H1 (cell line): ENCODE results near the gene DSCAM. TPM values are rescaled to one million over a fixed set of nuclear protein-coding genes. Genes with fewer than 3 reads are reported as not detected.

Experiments
- CTCF ChIA-PET: fragments of 300-600 bp; sonication (Branson Sonifier 250); formaldehyde crosslinking; loops from one replicate; lab custom pipeline; 2021; ENCODE audit not compliant: partially characterized antibody; lab: Charles Lee
- POLR2A ChIA-PET: fragments of 300-600 bp; sonication (Branson Sonifier 250); formaldehyde crosslinking; loops from one replicate; lab custom pipeline; 2021; ENCODE audit warnings: inconsistent platforms; ENCODE audit not compliant: partially characterized antibody; lab: Charles Lee
- DNase-seq, 2 experiments: peaks; one replicate each; pipeline versions ENCODE4 v3.0.0 to v3.0.0-alpha.2; 2010 to 2022; ENCODE audit warnings: low spot score in 2 of 2, low read depth in 1 of 2, mixed read lengths in 1 of 2
- FAIRE-seq: peaks from 2 replicates; lab custom pipeline; 2011; peaks lifted over from hg19 to GRCh38; lab: Jason Lieb, UNC
- H2AFZ ChIP-seq: 2 replicates; pipeline ENCODE4 v1.8.1; 2012; ENCODE audit warnings: low read length, inconsistent platforms
- H2AK5ac ChIP-seq: 2 replicates; pipeline ENCODE4 v1.6.1; 2013; ENCODE audit warnings: low read depth, low read length
- H2BK120ac ChIP-seq: replicated peaks from 2 replicates; pipeline ENCODE3; 2013; ENCODE audit warnings: low read depth, low read length, inconsistent platforms
- H2BK12ac ChIP-seq: 2 replicates; pipeline ENCODE4 v1.6.1; 2013; ENCODE audit warnings: low read depth, low read length
- H2BK15ac ChIP-seq: 2 replicates; pipeline ENCODE4 v1.6.1; 2013; ENCODE audit warnings: low read length
- H2BK20ac ChIP-seq: 2 replicates; pipeline ENCODE4 v1.6.1; 2013; ENCODE audit warnings: low read length
- H2BK5ac ChIP-seq: 2 replicates; pipeline ENCODE4 v1.6.1; 2013; ENCODE audit warnings: low read depth, low read length
- H3K14ac ChIP-seq: 2 replicates; pipeline ENCODE4 v1.6.1; 2013; ENCODE audit warnings: inconsistent platforms; ENCODE audit not compliant: insufficient read length
- H3K18ac ChIP-seq: 2 replicates; pipeline ENCODE4 v1.6.1; 2013; ENCODE audit warnings: low read length; ENCODE audit errors: extremely low read depth
- H3K23ac ChIP-seq: 2 replicates; pipeline ENCODE4 v1.6.1; 2013; ENCODE audit warnings: inconsistent platforms; ENCODE audit not compliant: insufficient read length
- H3K23me2 ChIP-seq: 2 replicates; pipeline ENCODE4 v1.6.1; 2013; ENCODE audit warnings: low read depth, low read length
- H3K27ac ChIP-seq: 2 replicates; pipeline ENCODE4 v1.6.1; 2011; ENCODE audit warnings: low read depth, low read length, inconsistent platforms
- H3K27me3 ChIP-seq, 4 experiments: replicated peaks in 1 of 4; 1 replicate in 1 of 4; 2 replicates in 3 of 4; pipeline versions ENCODE4 v1.6.1 to v1.8.1; 2011 to 2013; ENCODE audit warnings: low read length in 3 of 4, mild to moderate bottlenecking in 3 of 4, inconsistent platforms in 2 of 4, mixed read lengths in 2 of 4, moderate library complexity in 1 of 4; ENCODE audit not compliant: control insufficient read depth in 3 of 4, insufficient read depth in 3 of 4; ENCODE audit errors: extremely low read depth in 1 of 4
- H3K36me3 ChIP-seq, 4 experiments: 2 replicates each; pipeline versions ENCODE4 v1.6.1 to v1.8.1; 2011 to 2013; ENCODE audit warnings: mild to moderate bottlenecking in 4 of 4, low read length in 3 of 4, moderate library complexity in 2 of 4, control low read depth in 1 of 4, inconsistent platforms in 1 of 4; ENCODE audit not compliant: insufficient read depth in 4 of 4, control insufficient read depth in 2 of 4
- H3K4ac ChIP-seq: replicated peaks from 2 replicates; pipeline ENCODE3; 2013; ENCODE audit warnings: low read length, low read depth, mixed read lengths, inconsistent platforms; ENCODE audit not compliant: insufficient read length
- H3K4me1 ChIP-seq, 4 experiments: replicated peaks in 1 of 4; 1 replicate in 1 of 4; 2 replicates in 3 of 4; pipeline versions ENCODE4 v1.6.1 to v1.8.1; 2011 to 2013; ENCODE audit warnings: low read length in 3 of 4, inconsistent platforms in 2 of 4, mixed read lengths in 1 of 4; ENCODE audit not compliant: insufficient read depth in 4 of 4, control insufficient read depth in 3 of 4
- H3K4me2 ChIP-seq, 2 experiments: 2 replicates each; pipeline versions ENCODE4 v1.6.1 to v1.8.1; 2011 to 2013; ENCODE audit warnings: low read depth in 2 of 2, low read length in 2 of 2, control low read depth in 1 of 2, inconsistent platforms in 1 of 2, mild to moderate bottlenecking in 1 of 2; ENCODE audit not compliant: insufficient read depth in 1 of 2
- H3K4me3 ChIP-seq, 4 experiments: fragments of 200-600, 300-600 bp in 1 of 4; sonication (generic), shearing (Covaris generic), sonication (Bioruptor Twin) in 1 of 4; 2 replicates each; pipeline versions ENCODE4 v1.5.1 to v1.8.1; 2011 to 2016; ENCODE audit warnings: low read length in 4 of 4, low read depth in 3 of 4, control low read depth in 2 of 4, inconsistent platforms in 2 of 4, mild to moderate bottlenecking in 2 of 4, mixed read lengths in 1 of 4, moderate library complexity in 1 of 4; ENCODE audit not compliant: insufficient read depth in 2 of 4; ENCODE audit errors: extremely low read depth in 1 of 4
- H3K56ac ChIP-seq: replicated peaks from 2 replicates; pipeline ENCODE3; 2013; ENCODE audit warnings: low read depth, mild to moderate bottlenecking, mixed read lengths, low read length, inconsistent platforms; ENCODE audit not compliant: insufficient read length
- H3K79me1 ChIP-seq: 2 replicates; pipeline ENCODE4 v1.6.1; 2013; ENCODE audit warnings: low read depth, low read length, control low read depth
- H3K79me2 ChIP-seq, 2 experiments: 2 replicates each; pipeline versions ENCODE4 v1.6.1 to v1.8.1; 2012 to 2013; ENCODE audit warnings: low read length in 2 of 2, mild to moderate bottlenecking in 2 of 2, inconsistent platforms in 1 of 2; ENCODE audit not compliant: insufficient read depth in 2 of 2, control insufficient read depth in 1 of 2
- H3K9ac ChIP-seq, 4 experiments: replicated peaks in 1 of 4; 1 replicate in 1 of 4; 2 replicates in 3 of 4; pipeline versions ENCODE4 v1.6.1 to v1.8.1; 2011 to 2013; ENCODE audit warnings: low read depth in 3 of 4, low read length in 3 of 4, control low read depth in 2 of 4, mild to moderate bottlenecking in 2 of 4, moderate library complexity in 2 of 4, inconsistent platforms in 1 of 4; ENCODE audit errors: extremely low read depth in 1 of 4
- H3K9me3 ChIP-seq, 2 experiments: 2 replicates each; pipeline versions ENCODE4 v1.6.1 to v1.8.1; 2012 to 2013; ENCODE audit warnings: mild to moderate bottlenecking in 2 of 2, moderate library complexity in 2 of 2, control low read depth in 1 of 2, inconsistent platforms in 1 of 2, low read depth in 1 of 2, low read length in 1 of 2, mixed read lengths in 1 of 2; ENCODE audit not compliant: insufficient read depth in 2 of 2
- H4K20me1 ChIP-seq, 2 experiments: replicated peaks in 1 of 2; 2 replicates each; pipeline versions ENCODE3 to v1.8.1; 2011 to 2013; ENCODE audit warnings: inconsistent platforms in 2 of 2, low read length in 2 of 2, mild to moderate bottlenecking in 1 of 2; ENCODE audit not compliant: insufficient read depth in 2 of 2, control insufficient read depth in 1 of 2
- H4K5ac ChIP-seq: 2 replicates; pipeline ENCODE4 v1.6.1; 2013; ENCODE audit warnings: low read length, low read depth, mixed read lengths, inconsistent platforms; ENCODE audit not compliant: insufficient read length
- H4K8ac ChIP-seq: 2 replicates; pipeline ENCODE4 v1.8.0; 2013; ENCODE audit warnings: mild to moderate bottlenecking, moderate library complexity, low read length, inconsistent platforms; ENCODE audit not compliant: insufficient read depth; ENCODE audit errors: extremely low read depth
- H4K91ac ChIP-seq: replicated peaks from 2 replicates; pipeline ENCODE3; 2013; ENCODE audit warnings: low read length, mixed read lengths, inconsistent platforms; ENCODE audit not compliant: insufficient read length
- EP300 ChIP-seq, 2 experiments: IDR thresholded peaks; 1 replicate in 1 of 2; 2 replicates in 1 of 2; pipeline ENCODE4 v1.6.1; 2011 to 2012; ENCODE audit warnings: low read depth in 2 of 2, low read length in 2 of 2, mild to moderate bottlenecking in 2 of 2, borderline replicate concordance in 1 of 2, inconsistent platforms in 1 of 2, moderate library complexity in 1 of 2
- WGBS, 2 experiments: shearing (Covaris generic) in 1 of 2; methylation state at CpG; one replicate each; pipeline versions ENCODE4 v1.1.6 to v1.1.7; 2013 to 2015; ENCODE audit warnings: low lambda C conversion rate in 2 of 2, mixed read lengths in 2 of 2, inconsistent platforms in 1 of 2, low coverage in 1 of 2, missing lambda C conversion rate in 1 of 2; ENCODE audit not compliant: insufficient replicate concordance in 2 of 2, insufficient coverage in 1 of 2, insufficient read length in 1 of 2; ENCODE audit errors: extremely low coverage in 1 of 2, missing lambda C conversion rate in 1 of 2; 5-methylcytosine and 5-hydroxymethylcytosine counted together
- polyA plus RNA-seq, 7 experiments: library from polyadenylated mRNA; depleted of rRNA in 3 of 7; stranded (reverse) in 5 of 7; unstranded in 2 of 7; fragments of >200 nt in 5 of 7; fragments of 200-250 nt in 2 of 7; gene quantifications; 1 replicate in 5 of 7; 2 replicates in 1 of 7; 4 replicates in 1 of 7; pipeline versions ENCODE4 v1.2.1 to v1.2.3, GENCODE V29; 2011 to 2013; ENCODE audit warnings: missing spikeins in 2 of 7, mixed read lengths in 2 of 7
- total RNA-seq: library from RNA; stranded (reverse); fragmentation: NEBNext Ultra II Directional; extraction: Animal tissue kit (Norgen Biotek cat#: 25700); gene quantifications from 2 replicates; pipeline ENCODE4 v1.2.1, GENCODE V29; 2021

DSCAM gene
- total and polyA plus RNA-seq, 2 of the 8 experiments (the other 6 are each of a cell fraction or from before 2014, with no cell fraction given), result 0.02 to 0.15 TPM

DNA sequence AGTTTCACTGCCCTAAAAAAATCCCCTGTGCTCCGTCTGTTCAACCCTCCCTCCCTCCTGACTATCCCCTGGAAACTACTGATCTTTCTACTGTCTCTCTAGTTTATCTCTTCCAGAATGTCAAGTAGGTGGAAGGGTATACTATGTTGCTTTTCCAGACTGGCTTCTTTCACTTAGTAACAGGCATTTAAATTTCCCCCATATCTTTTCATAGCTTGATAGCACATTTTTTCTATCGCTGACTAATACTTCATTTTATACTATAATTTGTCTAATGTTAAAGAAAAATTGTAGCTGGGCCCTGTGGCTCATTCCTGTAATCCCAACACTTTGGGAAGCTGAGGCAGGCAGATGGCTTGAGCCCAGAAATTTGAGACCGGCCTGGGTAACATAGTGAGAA, 142.8 kb downstream of the DSCAM start:
- no peak overlapping the region for H4K91ac ChIP-seq
- no peaks in the 10 kb centered on the region for H3K23me2 ChIP-seq
- no peak overlapping the region for H3K4me3 ChIP-seq
- no peaks in the 10 kb centered on the region for H3K4me1 ChIP-seq
- CTCF ChIA-PET, result no interaction called here
- POLR2A ChIA-PET, result no interaction called here
- no peak overlapping the region for H3K14ac ChIP-seq
- H3K56ac ChIP-seq, result no peak overlapping the region
- H4K5ac ChIP-seq, result no peak overlapping the region
- H4K8ac ChIP-seq, result no peak overlapping the region
- no peak overlapping the region for H3K4me2 ChIP-seq
- no peak overlapping the region for H2BK5ac ChIP-seq
- no peaks in the 10 kb centered on the region for H3K79me1 ChIP-seq
- no peaks in the 10 kb centered on the region for H3K9me3 ChIP-seq
- no peak overlapping the region for H3K4ac ChIP-seq
- no peaks in the 10 kb centered on the region for H3K79me2 ChIP-seq
- H3K36me3 ChIP-seq, result no peaks in the 10 kb centered on the region
- WGBS, 2 experiments, result 89% methylated on average over 3 of the region's 3 CpGs; no CpG with 5 or more reads in 1 of the 2 experiments
- DNase-seq, result no peak
- H2BK120ac ChIP-seq, result no peak overlapping the region
- H4K20me1 ChIP-seq, result no peaks in the 10 kb centered on the region
- no peak overlapping the region for H3K9ac ChIP-seq
- FAIRE-seq, result no peak
- H2AFZ ChIP-seq, result no peak overlapping the region
- TF ChIP-seq EP300 (IDR thresholded peaks at IDR 0.05; ENCODE audit: borderline replicate concordance in 1 of 2, low read depth in 2 of 2, low read length in 2 of 2), result no peak
- no peak overlapping the region for H2BK20ac ChIP-seq
- H3K27ac ChIP-seq, result no peak overlapping the region
- H3K18ac ChIP-seq, result no peak overlapping the region
- H3K27me3 ChIP-seq, result no peaks in the 10 kb centered on the region
- no peak overlapping the region for H2BK15ac ChIP-seq
- H3K23ac ChIP-seq, result no peak overlapping the region
- H2AK5ac ChIP-seq, result no peak overlapping the region
- H2BK12ac ChIP-seq, result no peak overlapping the region
